UCSD-AML1 (cell line): ENCODE results near the gene ABI2.
"Not testable (repeated sequence)": the region's sequence is repeated elsewhere in the genome, so short reads cannot be mapped to it uniquely, and the experiment has no call there.

Experiments used
- DNase-seq: peaks from one replicate; lab custom pipeline; 2025; ENCODE audit not compliant: unreplicated experiment; lab: John Stamatoyannopoulos, UW

ABI2 gene

DNA sequence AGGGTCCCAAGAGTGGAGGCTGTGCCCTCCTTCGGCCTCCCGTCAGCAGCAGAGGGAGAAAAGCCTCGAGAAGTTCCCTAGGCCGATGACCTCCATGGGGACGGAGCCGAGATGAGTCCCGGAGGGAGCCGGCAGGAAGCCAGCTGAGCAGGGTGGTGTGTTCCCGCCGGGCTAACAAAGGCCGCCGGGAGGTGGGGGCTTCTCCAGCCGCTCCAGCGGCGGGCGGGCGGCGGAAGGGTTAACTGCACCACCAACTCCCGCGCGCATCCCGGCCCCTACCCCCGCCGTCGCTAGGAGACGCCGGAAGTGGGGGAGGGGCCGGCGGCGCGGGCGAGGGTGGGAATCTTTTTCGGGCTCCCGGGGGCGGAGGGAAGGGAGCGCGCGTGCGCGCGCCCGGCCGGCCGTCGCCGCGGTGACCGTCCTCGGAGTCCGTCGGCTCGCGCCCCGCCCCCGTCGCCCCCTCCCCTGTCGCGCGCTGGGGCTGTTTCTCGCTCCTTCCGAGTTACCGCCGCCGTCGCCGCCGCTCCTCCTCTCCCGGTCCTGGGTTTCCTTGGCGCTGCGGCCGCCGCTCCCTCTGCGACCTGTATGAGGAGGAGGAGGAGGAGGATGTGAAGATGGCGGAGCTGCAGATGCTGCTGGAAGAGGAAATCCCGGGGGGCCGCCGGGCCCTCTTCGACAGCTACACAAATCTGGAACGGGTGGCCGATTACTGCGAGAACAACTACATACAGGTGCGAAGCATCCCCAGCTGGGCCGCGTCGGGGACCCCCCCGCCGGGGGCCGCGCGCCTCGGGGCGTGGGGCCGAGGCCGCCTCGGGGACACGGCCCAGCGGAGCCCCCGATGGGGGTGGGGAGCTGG lies at the start of gene ABI2:
Gene ABI2 (plus strand): TSS at position 494 of the 859 bp plus-strand sequence. CDS start 121 bp downstream, at position 615.
- peak; percentile 89 for DNase-seq

GRCh38 chr2:203279288-203279687 lies 48.9 kb upstream of the ABI2 start:
- no peak for DNase-seq

DNA sequence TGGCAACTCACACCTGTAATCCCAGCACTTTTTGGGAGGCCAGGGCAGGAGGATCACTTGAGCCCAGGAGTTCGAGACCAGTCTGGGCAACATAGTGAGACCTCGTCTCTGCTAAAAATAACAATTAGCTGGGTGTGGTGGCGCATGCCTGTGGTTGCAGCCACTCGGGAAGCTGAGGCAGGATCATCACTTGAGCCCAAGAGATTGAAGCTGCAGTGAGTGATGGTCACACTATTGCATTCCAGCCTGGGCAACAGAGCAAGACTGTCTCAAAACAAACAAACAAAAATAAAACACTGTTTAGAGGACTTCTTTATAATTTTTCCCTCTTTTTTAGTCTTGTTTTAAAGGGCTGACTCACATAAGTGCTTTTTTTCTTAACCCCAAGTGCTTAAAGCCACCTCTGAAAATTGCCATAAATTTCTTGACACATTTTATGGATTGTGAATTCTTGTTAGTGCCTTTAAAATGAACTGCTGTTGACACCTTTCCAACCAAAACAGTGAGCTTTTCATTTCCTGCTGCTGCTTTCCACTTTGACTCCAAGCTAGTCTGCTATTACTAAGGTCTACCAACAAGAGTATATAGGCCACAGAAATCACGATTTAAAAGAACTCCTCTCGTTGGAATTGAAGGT lies 47.6 kb upstream of the ABI2 start:
- no peak for DNase-seq

DNA sequence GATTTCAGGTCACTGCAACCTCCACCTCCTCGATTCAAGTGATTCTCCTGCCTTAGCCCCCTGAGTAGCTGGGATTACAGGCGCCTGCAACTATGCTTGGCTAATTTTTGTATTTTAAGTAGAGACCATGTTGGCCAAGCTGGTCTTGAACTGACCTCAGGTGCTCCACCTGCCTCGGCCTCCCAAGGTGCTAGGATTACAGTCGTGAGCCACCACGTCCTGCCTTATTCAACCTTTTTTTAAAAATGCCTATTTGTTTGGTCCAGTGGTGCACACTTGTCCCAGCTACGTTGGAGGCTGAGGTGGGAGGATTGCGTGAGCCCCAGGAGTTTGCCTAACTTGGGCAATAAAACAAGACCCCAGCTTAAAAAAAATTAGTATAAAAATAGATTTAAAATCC lies 46.1 kb upstream of the ABI2 start:
- no peak for DNase-seq

- DNase-seq: no peak
These were observed 41.7 kb upstream of the ABI2 start for GRCh38 chr2:203286532-203286931.

- no peak for DNase-seq
These were observed 26.5 kb upstream of the ABI2 start for GRCh38 chr2:203301667-203302066.

DNA sequence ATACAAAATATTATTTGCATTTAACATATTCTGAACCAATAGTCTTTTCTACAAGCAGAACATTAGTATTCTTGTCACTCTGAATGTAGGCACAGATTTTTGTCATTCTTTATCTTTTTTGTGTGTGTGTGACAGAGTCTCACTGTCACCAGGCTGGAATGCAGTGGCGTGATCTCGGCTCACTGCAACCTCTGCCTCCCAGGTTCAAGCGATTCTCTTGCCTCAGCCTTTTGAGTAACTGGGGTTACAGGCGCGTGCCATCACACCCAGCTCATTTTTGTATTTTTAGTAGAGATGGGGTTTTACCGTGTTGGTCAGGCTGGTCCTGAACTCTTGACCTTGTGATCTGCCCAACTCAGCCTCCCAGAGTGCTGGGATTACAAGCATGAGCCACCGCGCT lies 25.6 kb upstream of the ABI2 start:
- DNase-seq: not testable (repeated sequence)

DNA sequence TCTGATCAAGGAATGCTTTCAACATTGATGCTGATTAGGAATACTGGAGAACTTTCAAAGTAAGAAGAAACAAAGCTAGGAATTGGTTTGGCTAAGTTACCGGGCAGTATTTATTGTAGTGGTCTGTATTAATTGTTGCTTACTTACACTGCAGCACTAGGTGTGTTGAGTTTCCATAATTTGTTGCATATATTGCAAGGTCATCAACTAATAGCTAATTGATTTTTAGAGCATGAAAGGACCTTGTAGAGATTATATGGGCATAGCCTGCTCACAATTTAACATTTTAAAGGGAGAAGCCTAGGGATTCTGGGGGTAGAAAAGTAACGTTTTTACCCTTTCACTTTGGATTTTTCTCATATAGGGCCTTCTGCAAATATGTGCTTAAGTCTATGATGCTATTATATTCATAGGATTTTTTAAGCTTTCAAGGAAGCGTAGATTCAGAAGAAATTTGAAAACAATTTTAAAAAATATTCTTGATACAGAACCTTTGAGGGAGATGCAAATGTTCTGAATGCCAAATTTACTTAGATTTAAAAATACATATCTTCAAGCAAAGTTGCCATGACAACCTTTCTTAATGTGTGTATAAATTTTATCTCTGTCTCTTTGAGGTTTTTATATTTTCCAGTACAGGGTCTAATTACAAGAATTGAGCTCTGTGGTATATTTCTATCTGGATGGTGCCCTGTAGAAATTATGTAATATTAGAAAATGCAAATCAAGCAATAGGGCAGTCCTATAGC lies 17.3 kb upstream of the ABI2 start:
- DNase-seq: no peak

DNA sequence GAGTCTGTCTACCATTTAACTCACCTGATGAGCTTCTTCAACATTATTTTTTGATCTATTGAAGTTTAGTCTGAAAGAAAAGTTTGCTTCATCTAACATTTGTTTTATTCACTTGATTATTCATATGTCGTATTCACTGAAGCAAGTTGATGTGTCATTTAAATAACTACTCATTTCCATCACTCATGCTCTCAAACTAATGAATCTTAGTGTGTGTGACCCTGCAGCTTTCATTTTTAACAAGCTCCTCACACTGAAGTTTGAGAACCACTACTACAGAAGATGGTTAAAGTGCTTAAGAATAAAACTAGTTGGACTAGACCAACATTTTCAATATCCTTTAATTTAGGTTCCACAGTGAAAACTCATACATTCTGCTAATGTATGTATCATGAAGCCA lies 1.8 kb upstream of the ABI2 start:
- DNase-seq: no peak

DNA sequence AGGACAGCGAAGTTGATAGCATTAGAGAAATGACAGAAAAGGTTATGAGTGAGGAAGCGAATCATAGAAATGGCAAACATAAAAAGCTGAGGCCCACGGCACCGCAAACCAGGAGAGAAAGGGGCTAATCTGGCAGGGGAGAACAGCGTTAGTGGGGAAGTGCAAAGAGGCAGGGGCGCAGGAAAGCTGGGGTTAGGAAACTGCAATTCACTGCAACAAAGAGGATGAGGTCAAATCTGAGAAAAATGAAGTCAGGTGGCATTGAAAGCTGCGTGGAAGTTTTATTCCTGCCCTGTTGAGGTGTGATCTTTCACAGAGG lies 653 bp upstream of the ABI2 start:
- DNase-seq: no peak

DNA sequence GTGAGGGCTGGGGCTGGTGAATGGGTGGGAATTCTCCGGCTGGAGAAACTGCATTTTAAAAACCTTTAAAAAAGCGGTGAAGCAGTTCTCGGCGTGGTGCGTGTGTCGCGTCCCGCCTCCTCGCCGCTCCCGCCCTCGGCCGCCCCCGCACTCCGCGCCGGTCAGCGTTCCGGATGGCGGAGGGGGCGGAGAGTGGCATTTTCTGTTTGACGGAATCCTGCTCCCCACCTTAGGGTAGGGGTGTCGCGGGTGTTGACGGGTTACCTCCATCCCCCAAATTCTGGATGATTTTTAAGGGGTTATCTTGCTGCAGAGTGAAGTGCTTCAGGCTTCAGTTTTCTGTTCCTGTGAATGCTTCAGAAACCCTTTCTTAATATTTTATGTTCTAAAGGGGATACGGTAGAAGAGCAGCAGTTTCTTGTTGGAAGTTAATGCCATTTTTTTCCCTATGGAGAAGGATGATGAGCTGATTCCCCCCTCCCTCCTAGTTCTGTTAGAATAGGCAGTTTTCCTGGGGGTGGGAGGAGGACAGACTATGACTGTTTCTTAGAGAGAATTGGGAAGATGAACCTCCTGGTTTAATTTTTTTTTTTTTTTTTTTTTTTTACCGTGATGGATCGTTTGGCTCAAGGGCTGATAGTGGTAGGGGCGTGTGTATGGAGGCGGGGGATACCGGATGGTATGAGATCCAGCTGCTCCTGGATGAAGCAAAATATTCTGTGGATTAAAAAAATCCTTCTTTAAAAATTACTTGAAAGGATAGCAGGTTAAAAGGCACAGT lies 756 bp downstream of the ABI2 start:
- DNase-seq: peak; percentile 53

DNA sequence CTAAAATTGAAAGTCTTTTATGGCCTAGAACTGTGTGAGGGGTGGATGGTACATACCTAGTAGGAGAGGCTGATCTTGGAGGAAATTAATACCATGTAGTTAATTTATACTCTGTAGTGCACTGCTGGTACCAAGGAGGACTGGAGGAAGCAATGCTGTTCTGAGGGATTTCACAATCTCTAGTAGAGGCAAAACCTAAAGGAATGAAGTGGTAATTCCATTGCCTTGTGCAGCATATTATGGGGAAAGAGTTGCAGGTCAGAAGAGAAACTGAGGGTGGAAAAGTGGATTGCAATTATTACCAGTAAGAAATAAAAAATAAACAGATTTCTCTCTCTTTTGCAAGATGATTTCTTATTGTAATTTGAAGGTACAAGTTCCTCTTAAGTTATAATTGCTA lies 2.2 kb downstream of the ABI2 start:
- no peak for DNase-seq

DNA sequence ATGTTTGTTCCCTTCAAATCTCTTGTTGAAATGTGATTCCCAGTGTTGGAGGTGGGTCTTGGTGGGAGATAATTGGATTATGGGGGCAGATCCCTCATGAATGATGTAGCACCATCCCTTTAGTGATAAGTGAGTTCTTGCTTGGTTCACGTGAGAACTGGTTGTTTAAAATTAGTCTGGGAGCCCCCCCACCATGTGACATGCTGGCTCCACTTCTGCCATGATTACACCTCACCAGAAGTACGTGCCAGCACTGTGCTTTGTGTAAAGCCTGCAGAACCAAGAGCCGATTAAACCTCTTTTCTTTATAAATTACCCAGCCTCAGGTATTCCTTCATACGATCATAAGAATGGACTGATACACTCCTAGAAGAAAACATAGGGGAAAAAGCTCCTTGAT lies 10.1 kb downstream of the ABI2 start:
- DNase-seq: no peak

GRCh38 chr2:203340791-203341487 lies 12.7 kb downstream of the ABI2 start:
- DNase-seq: no peak

DNA sequence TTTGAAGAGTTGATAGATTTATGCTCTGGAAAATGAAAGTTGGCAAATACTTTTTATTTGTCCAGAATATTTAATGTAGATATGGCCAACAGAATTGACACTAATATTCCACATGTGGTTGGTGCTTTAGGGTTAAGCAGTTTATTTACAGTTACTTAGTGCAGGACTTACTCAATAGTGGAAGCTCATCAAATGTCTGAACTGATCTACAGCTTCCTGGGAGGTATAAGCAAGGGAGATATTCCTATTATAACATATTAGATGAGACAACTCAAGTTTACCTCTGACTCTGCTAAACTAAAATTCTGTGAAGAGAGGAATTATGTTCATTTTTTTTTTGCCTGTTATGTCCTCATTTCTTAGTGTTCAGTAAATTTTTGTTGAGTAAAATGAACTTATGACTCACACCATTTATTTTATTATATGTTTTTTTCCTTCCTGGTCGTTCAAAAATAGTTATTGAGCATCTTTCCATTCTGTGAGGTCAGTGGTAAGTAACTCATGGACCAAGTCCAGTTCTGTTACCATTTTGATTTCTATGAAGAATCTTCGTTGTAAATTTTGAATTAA lies 13.6 kb downstream of the ABI2 start:
- DNase-seq: no peak

- DNase-seq: not testable (repeated sequence)
These were observed 14.2 kb downstream of the ABI2 start for GRCh38 chr2:203342374-203342773.

DNA sequence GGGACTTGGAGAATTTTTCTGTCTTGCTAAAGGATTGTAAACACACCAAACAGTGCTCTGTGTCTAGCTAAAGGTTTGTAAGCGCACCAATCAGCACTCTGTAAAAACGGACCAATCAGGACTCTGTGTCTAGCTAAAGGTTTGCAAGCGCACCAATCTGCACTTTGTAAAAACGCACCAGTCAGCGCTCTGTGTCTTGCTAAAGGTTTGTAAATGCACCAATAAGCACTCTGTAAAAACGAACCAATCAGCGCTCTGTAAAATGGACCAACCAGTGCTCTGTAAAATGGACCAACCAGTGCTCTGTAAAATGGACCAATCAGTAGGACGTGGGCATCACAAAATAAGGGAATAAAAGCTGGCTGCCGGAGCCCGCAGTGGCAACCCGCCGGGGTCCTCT lies 16.5 kb downstream of the ABI2 start:
- DNase-seq: no peak

DNA sequence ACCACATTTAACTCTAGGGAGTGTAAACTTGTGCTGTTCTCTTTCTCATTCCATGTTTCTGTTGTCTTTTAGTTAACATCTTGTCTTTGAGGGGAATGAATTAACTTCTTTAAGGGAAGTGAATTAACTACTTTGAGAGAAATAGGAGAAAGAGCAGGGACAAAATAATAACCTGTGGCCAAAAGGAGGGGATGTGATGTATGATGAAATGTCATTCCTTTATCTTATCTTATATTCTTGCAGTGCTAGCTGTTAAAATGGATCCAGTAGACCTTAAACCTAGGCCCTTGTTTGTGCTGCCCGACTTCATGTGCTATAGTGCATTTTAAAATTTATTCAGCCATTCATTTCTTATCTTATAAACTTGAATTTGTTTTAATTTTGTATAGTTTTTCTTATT lies 18.4 kb downstream of the ABI2 start:
- DNase-seq: no peak

- no peak for DNase-seq
These were observed 19.2 kb downstream of the ABI2 start for GRCh38 chr2:203347375-203347774.

- no peak for DNase-seq
These were observed 24.5 kb downstream of the ABI2 start for GRCh38 chr2:203352604-203353255.
